Amniotic epithelial cell (primary cell): ENCODE results near the gene PPP3R1.

ENCODE experiments used
- DNase-seq: peaks from one replicate; pipeline ENCODE4 v3.0.0-alpha.2; 2010; ENCODE audit warnings: low read depth

PPP3R1 gene

GRCh38 chr2:68234405-68234804 lies 17.9 kb downstream of the PPP3R1 start:
- no peak for DNase-seq

- no peak for DNase-seq
Observed at GRCh38 chr2:68231061-68231372, 21.3 kb downstream of the PPP3R1 start.

GRCh38 chr2:68230241-68231060 lies 21.9 kb downstream of the PPP3R1 start:
- DNase-seq = peak; percentile 85

- DNase-seq = no peak
Observed at GRCh38 chr2:68226794-68227193, 25.5 kb downstream of the PPP3R1 start.

GRCh38 chr2:68225119-68225632 lies 27.2 kb downstream of the PPP3R1 start:
- peak; percentile 56 for DNase-seq

- DNase-seq = peak; percentile 82
Observed at GRCh38 chr2:68223419-68223818, 28.9 kb downstream of the PPP3R1 start.

GRCh38 chr2:68222287-68222686 lies 30.0 kb downstream of the PPP3R1 start:
- no peak for DNase-seq

GRCh38 chr2:68218343-68218901 lies 33.9 kb downstream of the PPP3R1 start:
- DNase-seq = no peak

GRCh38 chr2:68217729-68218128 lies 34.6 kb downstream of the PPP3R1 start:
- no peak for DNase-seq

GRCh38 chr2:68216454-68217310 lies 35.6 kb downstream of the PPP3R1 start:
- peak; percentile 55 for DNase-seq

- no peak for DNase-seq
Observed at GRCh38 chr2:68214381-68214780, 38.0 kb downstream of the PPP3R1 start.

- DNase-seq = no peak
Observed at GRCh38 chr2:68206793-68207192, 45.5 kb downstream of the PPP3R1 start.

GRCh38 chr2:68203587-68203986 lies 48.7 kb downstream of the PPP3R1 start:
- DNase-seq = no peak

- DNase-seq = peak; percentile 45
Observed at GRCh38 chr2:68200157-68200787, 52.1 kb downstream of the PPP3R1 start.

- peak; percentile 49 for DNase-seq
Observed at GRCh38 chr2:68196120-68196716, 56.1 kb downstream of the PPP3R1 start.

GRCh38 chr2:68195096-68195495 lies 57.2 kb downstream of the PPP3R1 start:
- DNase-seq = peak; percentile 34

- peak; percentile 46 for DNase-seq
Observed at GRCh38 chr2:68193787-68194372, 58.5 kb downstream of the PPP3R1 start.

- DNase-seq = peak; percentile 75
Observed at GRCh38 chr2:68193144-68193543, 59.2 kb downstream of the PPP3R1 start.

GRCh38 chr2:68190991-68191731 lies 61.2 kb downstream of the PPP3R1 start:
- peak; percentile 88 for DNase-seq

GRCh38 chr2:68189991-68190784 lies 62.1 kb downstream of the PPP3R1 start:
- no peak for DNase-seq
